GM20000 (cell line): ENCODE data around the gene TMEM82.

Source experiments
- DNase-seq: peaks from one replicate; pipeline ENCODE4 v3.0.0; 2012; ENCODE audit warnings: low spot score
- TF ChIP-seq, protein P1 (sequence below): IDR thresholded peaks from 2 replicates; pipeline ENCODE4 v1.5.1; 2012; ENCODE audit warnings: mild to moderate bottlenecking, control low read depth; ENCODE audit errors: extremely low read depth, missing control alignments

The TMEM82 gene

DNA sequence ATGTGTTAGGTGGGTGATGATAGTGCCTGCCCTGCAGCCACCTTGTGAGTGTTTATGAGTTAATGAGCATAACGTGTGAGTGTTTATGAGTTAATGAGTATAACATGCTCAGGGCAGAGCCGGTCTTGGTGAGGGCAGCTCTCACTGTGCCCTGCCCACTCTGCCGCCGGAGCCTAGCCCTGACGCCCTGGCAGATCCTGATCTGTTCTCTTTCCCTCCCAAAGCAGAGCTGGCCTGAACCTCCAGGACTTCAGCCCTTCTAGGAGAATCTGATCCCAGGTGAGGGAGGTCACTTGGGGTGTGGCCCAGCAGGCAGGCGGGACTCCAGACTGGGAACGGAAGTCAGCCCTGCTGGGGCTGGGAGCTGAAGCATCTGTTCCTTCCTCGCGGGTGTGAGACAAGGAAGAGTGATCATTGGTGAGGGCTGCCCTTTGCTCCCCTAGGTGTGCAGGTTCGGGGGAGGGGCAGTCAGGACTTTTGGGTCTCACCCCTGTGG, 22.0 kb downstream of the TMEM82 start:
- TF ChIP-seq, protein P1, sequence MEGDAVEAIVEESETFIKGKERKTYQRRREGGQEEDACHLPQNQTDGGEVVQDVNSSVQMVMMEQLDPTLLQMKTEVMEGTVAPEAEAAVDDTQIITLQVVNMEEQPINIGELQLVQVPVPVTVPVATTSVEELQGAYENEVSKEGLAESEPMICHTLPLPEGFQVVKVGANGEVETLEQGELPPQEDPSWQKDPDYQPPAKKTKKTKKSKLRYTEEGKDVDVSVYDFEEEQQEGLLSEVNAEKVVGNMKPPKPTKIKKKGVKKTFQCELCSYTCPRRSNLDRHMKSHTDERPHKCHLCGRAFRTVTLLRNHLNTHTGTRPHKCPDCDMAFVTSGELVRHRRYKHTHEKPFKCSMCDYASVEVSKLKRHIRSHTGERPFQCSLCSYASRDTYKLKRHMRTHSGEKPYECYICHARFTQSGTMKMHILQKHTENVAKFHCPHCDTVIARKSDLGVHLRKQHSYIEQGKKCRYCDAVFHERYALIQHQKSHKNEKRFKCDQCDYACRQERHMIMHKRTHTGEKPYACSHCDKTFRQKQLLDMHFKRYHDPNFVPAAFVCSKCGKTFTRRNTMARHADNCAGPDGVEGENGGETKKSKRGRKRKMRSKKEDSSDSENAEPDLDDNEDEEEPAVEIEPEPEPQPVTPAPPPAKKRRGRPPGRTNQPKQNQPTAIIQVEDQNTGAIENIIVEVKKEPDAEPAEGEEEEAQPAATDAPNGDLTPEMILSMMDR = no peak

DNA sequence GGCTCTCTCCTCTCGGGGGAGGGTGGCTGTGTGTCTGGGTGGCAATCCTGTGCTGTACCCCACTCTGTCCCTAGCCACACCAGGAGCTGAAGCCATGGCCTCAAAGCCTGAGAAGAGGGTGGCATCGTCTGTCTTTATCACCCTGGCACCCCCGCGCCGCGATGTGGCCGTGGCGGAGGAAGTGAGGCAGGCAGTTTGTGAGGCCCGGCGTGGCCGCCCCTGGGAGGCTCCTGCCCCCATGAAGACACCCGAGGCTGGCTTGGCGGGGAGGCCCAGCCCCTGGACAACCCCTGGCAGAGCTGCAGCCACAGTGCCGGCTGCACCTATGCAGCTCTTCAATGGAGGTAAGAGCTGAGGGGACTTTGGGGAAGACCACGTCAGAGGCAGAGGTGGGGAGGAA, 22.6 kb downstream of the TMEM82 start:
- TF ChIP-seq, protein P1 = no peak
- no peak for DNase-seq

More for the DNA sequence above, 22.0 kb downstream of the TMEM82 start:
- no peak for DNase-seq

DNA sequence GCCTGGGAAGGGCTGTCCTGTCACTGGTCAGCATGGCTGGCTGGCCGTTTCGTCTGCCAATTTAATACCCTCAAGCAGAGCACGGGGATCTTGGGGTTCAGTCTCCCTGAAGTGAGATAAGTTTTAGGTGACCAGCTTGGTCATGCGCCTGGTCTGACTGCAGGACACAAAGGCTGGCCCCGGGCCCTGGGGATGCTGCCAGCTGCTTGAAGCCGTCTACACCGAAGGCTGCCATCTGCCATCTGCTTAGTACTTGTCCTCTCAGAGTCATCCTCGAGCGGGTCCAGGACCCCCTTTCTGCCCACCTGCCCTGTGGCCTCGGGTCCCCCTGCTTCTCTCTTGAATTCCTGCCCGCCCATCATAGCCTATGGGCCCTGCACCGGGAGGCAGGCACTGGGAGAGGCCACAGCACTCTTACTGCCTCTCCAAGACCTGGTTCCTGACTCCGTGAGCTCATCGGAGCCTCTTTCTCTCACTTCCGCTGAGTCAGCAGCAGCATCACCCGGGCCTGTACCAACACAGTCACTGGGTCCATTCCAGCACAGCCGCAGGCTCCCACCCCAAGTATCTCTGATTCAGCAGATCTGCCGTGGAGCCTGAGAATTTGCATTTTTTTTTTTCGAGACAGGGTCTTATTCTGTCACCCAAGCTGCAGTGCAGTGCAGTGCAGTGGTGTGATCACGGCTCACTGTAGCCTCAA, 23.3 kb downstream of the TMEM82 start:
- DNase-seq = no peak
- TF ChIP-seq, protein P1 = no peak

DNA sequence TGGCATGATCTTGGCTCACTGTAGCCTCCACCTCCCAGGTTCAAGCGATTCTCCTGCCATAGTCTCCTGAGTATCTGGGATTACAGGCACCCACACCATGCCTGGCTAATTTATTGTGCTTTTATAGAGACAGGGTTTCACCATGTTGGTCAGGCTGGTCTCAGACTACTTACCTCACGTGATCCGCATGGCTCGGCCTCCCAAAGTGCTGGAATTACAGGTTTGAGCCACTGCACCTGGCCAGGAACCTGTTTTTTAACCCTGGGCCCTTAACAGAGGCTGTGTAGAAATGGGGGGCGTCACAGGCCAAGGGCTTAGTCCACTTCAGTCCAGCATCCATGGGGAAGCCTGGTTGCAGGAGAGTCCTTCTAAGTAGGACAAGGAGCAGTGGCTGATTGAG, 25.6 kb downstream of the TMEM82 start:
- TF ChIP-seq, protein P1 = no peak
- DNase-seq = no peak

DNA sequence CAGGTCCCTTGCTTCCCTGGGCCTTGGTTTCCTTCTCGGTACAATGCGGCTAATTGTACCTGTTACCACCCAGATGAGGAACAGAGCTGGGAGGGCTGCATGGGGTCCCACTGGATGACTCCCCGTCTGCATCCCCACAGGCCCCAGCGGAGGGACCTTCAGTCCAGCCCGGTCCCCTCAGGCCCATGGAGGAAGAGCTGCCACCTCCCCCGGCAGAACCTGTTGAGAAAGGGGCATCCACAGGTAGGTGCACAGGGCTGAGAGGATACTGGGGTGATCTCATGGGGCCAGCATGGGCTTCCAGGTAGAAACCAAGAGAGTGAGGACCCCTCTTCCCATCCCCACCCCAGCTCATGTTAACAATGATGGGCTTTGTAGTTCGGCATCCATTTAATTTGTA, 26.1 kb downstream of the TMEM82 start:
- TF ChIP-seq, protein P1 = no peak
- no peak for DNase-seq

DNA sequence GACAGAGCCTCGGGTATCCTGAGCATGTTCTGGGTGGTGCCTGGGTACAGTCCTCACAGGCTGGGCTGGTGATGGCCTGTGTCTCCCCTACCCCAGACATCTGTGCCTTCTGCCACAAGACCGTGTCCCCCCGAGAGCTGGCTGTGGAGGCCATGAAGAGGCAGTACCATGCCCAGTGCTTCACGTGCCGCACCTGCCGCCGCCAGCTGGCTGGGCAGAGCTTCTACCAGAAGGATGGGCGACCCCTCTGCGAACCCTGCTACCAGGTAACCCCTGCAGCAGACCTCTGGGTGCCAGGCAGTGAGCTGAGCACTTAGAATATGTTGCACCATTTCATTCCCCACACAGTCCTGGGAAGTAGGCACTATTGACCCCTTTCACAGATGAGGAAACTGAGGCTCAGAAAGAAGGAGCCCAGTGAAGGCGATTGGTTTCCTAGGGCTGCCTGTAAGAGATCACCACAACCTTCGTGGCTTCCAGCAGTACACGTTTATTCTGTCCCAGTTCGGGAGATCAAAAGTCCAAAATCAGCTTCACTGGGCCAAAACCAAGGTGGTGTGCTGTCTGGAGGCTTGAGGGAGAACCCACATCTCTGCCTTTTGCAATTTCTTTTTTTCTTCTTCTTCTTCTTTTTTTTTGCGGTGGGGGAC, 28.1 kb downstream of the TMEM82 start:
- no peak for DNase-seq
- TF ChIP-seq, protein P1 = no peak

DNA sequence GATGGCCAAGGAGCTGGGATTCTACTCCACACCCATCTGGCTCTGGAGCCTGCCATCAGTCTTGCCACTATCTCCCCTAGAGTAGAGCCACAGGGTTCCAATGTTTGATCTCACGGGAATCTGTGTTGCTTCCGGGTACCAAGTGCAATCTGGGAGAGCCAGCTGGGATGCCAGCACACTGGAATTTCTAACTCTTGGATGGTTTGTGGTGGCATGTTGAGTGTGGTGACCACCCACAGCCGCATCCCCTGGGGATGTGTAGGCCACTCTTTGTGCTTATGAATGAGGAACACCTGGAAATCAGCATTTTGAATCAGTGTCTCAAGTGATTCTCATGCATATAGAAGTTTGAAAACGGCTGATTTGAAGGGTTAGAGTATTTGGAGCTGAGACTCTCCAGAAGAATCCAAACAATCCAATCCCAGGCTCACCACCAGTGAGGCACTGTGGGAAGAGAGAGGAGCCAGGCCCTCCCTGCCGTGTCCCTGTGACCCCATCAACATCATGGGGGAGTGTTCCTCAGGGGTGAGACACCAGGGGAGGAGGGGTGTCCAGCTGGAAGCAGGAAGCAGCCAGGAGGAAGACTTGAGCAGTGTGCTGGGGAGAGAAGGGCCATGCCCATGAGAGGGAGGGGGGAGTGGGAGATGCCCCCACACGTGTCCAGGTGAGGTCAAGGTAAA, 29.7 kb downstream of the TMEM82 start:
- TF ChIP-seq, protein P1 = no peak
- DNase-seq = no peak
